MM.1S (cell line): ENCODE data around the gene TMPRSS13.

Source experiments
- EZH2 ChIP-seq: fragments of 300-600 bp; sonication (generic); optimal IDR thresholded peaks from 2 replicates; pipeline ENCODE3; 2017; ENCODE audit warnings: low read depth, mild to moderate bottlenecking, antibody characterized with exemption, low read length, mixed read lengths
- TF ChIP-seq, protein P1 (sequence below): fragments of 300-600 bp; sonication (generic); IDR thresholded peaks from 2 replicates; pipeline ENCODE4 v1.5.1; 2016; ENCODE audit warnings: antibody characterized with exemption, low read length, mixed read lengths

DNA sequence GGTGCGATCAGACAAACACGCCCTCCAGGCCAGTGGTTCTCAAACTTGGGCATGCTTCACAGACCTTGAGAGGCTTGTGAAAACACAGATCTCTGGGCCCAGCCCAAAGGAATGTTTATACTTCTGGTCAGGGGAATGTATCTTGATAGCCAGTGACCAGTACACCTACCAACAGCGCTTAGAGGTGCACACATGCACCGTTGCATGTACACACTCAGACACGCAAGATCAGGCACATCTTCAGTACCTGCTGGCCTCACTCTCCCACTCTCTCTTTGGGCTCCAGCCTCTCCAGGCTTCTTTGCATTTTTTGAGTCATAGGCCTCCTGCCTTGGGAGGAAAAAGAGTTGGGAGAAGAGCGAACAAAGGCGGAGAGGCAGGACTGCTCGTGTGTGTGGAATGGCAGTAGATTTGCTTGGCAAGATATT lies 41.0 kb downstream of the TMPRSS13 start:
- TF ChIP-seq, protein P1, sequence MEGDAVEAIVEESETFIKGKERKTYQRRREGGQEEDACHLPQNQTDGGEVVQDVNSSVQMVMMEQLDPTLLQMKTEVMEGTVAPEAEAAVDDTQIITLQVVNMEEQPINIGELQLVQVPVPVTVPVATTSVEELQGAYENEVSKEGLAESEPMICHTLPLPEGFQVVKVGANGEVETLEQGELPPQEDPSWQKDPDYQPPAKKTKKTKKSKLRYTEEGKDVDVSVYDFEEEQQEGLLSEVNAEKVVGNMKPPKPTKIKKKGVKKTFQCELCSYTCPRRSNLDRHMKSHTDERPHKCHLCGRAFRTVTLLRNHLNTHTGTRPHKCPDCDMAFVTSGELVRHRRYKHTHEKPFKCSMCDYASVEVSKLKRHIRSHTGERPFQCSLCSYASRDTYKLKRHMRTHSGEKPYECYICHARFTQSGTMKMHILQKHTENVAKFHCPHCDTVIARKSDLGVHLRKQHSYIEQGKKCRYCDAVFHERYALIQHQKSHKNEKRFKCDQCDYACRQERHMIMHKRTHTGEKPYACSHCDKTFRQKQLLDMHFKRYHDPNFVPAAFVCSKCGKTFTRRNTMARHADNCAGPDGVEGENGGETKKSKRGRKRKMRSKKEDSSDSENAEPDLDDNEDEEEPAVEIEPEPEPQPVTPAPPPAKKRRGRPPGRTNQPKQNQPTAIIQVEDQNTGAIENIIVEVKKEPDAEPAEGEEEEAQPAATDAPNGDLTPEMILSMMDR: no peak
- TF ChIP-seq EZH2: no peak
